T-helper 1 cell (primary cell): Measurements from ENCODE around the gene GINM1.

Experiments
- DNase-seq, 5 donors: peaks; one replicate each; pipeline ENCODE4 v3.0.0-alpha.2; 2012 to 2020

Gene GINM1

DNA sequence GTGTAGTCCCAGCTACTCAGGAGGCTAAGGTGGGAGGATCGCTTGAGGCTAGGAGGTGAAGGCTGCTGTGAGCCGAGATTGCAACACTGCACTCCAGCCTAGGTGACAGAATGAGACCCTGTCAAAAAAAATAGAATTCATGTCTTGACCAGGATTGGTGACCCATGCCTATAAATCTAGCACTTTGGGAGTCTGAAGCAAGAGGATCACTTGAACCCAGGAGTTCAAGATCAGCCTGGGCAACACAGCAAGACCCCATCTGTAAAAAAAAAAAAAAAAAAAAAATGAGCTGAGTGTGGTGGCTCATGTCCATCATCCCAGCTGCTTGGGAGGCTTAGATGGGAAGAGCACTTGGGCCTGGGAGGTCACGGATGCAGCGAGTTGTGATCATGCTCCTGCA lies 34.3 kb downstream of the GINM1 start:
- no peak for DNase-seq

- DNase-seq, result no peak
Observed at GRCh38 chr6:149608381-149608982, 42.3 kb downstream of the GINM1 start.

DNA sequence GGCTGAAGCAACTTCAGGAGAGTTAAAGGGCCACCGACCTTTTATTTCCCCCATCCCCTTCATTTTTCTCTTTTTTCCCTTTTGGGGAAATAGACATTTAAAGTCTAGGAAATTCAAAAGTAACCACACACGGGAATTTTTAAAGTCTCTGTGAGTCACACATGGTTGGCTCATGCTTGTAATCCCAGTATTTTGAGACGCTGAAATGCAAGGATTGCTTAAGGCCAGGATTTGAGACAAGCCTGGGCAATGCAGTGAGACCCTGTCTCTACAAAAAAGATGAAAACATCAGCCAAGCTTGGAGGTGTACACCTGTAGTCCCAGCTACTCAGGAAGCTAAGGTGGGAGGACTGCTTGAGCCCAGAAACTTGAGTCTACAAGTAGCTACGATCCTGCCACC lies 48.2 kb downstream of the GINM1 start:
- DNase-seq, result no peak

- no peak for DNase-seq
Observed at GRCh38 chr6:149615805-149616204, 49.6 kb downstream of the GINM1 start.

DNA sequence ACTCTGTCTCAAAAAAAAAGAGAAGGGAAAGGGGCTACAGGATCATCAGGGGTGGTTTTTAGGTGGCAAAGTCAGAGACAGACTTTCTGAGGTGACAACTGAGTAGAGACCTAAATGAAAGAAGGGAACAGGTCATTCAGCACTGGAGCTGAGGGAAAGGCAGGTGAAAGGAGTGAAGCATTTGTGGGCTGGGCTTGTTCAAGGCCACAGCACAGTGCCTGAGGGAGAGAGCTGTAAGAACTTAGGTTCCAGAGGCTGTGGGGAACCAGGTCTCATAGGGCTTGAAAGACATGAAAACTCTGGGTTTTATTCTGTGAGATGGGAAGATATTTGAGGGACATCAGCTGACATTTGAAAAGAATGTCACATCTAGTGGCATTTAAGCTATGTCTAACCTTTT lies 61.5 kb downstream of the GINM1 start:
- no peak for DNase-seq

GRCh38 chr6:149628875-149629510 lies 62.8 kb downstream of the GINM1 start:
- no peak for DNase-seq

GRCh38 chr6:149634315-149634714 lies 68.1 kb downstream of the GINM1 start:
- DNase-seq, result no peak

DNA sequence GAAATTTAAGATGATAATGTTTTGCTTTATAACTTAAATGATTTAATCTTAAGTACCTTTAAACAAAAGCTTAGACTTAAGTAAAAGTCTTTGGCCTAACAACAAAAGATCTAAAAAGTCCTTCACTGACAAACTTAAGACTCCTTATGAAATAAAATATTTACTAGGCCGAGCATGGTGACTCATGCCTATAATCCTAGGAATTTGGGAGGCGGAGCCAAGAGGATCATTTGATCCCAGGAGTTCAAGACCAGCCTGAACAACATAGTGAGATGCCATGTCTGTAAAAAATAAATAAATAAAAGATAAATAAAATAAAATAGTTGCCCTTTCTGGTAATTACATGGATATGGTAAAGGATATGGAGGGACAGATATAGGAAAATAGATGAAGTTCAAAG lies 69.9 kb downstream of the GINM1 start:
- no peak for DNase-seq
